ENCODE measurements around the gene DRD4.

DRD4 gene

DNA sequence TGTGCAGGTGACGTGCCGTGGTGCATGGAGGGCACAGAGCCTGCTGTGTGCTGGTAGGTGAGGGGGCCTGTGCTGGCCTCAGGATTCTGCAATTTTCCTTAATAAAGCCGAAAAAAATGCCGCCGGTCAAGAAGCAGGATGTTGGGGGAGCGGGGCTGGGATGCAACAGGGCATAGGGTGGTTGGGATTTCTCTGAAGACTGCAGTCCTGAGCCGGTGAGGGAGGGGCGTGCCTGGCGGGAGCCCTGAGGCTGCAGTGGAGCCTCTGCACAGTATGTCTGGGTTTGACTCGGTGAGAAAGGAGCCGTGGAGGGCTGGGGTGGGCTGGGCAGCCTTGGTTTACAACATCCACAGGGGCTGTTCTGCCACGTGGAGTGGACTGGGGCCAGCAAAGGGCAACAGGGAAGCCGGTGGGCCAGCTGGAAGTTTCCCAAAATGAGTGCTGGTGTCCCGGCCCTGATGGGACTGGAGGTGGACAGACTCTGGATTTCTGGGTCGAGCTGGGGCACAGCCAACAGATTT, 13.7 kb upstream of the DRD4 start:
- no peak for DNase-seq

DNA sequence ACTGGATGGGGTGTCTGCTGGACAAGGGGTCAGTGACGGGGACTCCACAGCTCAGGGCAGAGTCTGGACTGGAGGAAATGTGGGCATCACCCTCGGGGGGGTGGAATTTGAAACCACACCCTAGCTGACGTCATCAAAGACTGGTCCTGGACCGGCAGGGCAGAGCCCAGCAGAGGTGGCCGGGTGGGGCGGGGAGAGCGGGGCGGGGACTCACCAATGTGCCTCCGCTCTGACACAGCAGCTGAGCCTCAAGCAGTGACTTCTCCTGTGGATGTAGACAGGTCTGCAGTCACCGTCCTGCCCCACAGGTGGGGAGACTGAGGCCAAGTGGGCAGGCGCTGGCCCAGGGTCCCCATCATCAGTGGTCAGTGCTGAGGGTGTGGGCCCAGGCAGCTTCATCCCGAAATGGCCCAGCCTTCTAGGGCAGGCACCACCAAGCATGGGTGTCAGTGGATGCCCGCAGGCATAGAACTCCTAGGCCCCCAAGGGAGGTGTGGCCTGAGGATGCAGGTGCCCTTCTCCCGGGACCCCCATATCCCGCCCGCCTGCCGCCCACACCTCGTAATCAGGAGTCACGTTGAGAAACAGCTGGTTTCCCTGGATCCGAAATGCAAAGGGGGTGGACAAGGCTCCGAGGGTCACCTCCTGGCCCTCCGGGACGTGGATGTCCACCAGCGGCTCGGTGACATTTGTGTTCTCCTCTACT, 12.9 kb upstream of the DRD4 start:
- no peak for DNase-seq

- no peak for DNase-seq
Measured at GRCh38 chr11:624705-625635, 12.1 kb upstream of the DRD4 start, which contains the start of gene CDHR5. CDHR5 (minus strand) TSS chr11:624955; CDS start chr11:624902, 53 bp downstream.

DNA sequence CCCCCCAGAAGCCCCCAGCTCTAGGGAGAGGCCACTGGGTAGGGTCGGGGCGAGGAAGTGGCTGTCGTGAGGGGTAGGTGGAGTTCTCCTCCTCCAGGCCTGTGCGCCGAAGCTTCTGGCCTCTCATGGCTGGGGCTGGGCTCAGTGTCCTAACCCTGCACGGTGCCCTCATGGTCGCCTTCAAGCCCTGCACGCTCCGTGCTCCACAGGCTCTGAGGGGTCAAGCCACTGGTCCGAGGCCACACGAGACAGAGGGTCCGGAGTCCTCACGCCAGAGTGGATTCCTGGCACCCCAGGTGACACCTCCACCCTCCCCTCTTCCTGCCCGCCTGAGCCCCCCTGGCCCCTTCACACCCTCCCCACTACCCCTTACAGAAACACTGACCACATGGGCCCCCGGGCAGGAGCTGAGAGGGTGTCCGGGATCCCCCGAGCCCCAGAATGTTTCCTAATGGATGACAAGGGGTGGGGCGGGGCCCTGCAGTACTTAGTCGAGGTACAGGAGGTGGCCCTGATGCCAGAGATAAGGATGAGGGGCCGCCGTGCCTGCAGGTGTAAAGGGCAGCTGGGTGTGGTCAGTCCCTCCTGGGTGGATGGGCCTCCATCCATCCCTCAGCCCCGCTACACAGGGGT, 11.3 kb upstream of the DRD4 start:
- no peak for DNase-seq

DNA sequence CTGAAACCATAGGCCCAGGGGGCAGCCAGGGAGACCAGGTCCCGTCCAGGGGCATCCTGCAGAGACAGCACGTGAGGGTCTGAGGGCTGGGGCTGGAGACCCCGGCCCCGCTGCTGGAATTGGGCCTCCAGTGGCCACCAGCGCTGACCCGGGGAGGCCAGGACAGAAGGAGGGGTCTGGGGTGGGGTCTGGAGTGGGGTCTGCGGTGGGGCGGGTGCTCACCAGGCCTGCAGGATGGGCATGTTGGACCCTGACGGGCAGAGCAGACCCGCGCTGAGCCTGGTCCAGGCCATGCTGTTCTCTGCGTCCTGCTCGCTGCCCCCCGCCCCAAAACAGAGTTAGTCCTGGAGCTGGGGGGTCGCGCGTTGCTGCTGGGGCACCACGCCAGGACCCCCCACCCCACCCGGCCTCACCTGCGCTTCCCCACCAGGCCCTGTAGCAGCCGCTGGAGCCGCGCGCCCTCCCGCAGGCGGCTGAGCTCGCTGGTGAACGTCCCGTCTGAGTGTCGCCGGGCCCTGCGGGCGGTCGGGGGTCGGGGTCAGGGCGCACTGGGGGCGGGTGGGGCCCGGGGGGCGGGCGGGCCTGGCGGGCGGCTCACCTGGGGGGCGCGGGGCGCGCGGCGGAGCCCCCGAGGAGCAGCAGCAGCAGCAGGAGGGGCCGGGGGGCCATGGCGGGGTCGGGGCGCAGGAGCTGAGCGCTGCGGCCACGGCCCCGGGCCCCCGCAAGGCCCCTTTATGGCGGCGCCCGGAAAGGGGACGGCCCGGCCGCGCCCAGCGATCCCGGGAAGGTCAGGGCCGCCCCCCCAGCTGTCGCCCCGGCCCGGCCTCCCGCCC, 10.4 kb upstream of the DRD4 start, which contains the start of gene SCT:
TSS of gene SCT (minus strand) at position 707 of the 833 bp plus-strand sequence. CDS start at position 669, 38 bp downstream.
- no peak for DNase-seq

GRCh38 chr11:627308-627576, 9.8 kb upstream of the DRD4 start:
- no peak for DNase-seq

DNA sequence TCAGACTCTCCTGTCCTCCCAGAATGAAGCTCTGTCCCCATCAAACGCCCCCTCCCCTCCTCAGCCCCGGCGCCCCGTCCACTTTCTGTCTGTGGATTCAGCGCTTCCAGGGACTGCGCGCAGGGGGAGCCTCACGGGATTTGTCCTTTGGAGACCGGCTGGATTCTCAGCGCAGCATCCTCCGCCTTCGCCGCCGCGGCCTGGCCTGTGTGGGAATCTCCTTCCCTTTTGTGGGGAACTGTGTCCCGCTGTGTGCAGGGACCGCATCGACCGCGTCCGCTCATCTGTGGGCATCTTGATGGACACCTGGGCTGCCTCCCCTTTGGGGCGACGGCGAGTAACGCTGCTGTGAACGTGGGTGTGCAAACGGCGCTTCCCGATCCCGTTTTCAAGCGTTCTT, 9.0 kb upstream of the DRD4 start:
- DNase-seq: no peak

DNA sequence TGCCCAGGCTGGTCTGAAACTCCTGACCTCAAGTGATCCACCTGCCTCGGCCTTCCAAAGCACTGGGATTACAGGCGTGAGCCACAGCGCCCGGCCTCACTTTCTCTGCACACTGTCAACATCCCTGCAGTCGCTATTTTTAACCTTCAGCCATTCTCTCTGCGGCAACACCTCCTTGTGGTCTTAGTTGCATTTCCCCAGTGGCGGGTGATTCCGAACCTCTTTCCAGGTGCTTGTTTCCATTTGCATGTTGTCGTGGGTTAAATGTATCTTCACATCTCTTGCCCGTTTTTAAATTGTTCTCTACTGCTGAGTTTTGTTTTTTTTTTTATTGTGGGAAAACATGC, 7.9 kb upstream of the DRD4 start:
- no peak for DNase-seq

GRCh38 chr11:630871-631270, 6.2 kb upstream of the DRD4 start:
- DNase-seq: no peak

DNA sequence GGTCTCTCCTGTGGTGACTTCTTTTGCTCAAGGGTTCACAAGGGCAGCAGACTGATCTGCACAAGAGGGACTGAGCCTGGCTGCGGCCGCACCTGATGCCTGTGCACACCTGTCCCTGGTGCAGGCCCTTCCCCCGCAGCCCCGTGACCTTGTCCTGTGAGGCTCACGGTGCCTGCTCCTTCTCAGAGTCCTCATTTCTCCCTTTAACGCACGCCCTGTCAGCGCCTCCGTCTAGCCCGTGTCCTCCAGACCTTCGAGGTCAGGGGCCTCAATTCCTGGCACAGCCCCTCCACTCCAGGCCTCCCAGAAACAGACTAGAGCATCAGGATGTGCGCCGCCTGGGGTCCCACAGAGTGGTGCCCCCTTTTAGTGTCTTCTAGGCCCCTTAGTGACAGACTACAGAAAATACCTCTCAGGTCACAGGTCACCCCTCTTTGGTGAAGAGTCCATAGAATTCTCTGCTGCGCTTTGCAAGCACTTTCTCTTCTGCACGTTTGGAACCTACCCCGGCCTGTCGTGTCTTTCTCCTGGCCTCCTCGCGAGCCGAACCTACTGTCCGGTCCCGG, 1.0 kb upstream of the DRD4 start:
- DNase-seq: no peak

DNA sequence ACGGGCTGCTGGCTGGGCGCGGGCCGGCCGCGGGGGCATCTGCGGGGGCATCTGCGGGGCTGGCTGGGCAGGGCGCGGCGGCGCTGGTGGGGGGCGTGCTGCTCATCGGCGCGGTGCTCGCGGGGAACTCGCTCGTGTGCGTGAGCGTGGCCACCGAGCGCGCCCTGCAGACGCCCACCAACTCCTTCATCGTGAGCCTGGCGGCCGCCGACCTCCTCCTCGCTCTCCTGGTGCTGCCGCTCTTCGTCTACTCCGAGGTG, 194 bp downstream of the DRD4 start:
- DNase-seq: no peak

- DNase-seq: no peak
Measured at GRCh38 chr11:637593-638521, 788 bp downstream of the DRD4 start.

- no peak for DNase-seq
Measured at GRCh38 chr11:638631-639331, 1.7 kb downstream of the DRD4 start.

GRCh38 chr11:639332-639955, 2.4 kb downstream of the DRD4 start:
- DNase-seq: no peak

GRCh38 chr11:640021-640706, 3.1 kb downstream of the DRD4 start:
- DNase-seq: no peak

GRCh38 chr11:641806-642370, 4.8 kb downstream of the DRD4 start:
- no peak for DNase-seq

DNA sequence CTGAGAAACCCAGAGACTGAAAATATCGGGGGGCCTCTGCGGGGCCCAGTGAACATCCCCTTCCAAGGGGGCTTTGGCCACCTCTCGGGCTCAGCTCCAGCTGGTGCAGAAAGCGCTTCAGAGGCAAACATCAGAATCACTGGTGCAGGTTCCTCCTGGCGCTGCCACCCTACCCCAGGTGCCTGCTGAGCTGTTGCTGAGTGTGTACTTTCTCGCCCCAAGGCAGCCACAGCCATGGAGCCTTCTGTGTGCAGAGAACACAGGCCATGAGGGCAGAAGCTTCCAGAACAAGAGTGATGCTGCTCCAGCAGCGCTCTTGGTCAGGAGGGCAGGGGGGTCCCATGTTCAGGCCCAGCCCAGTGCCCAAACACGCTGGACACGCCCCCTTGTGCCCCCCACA, 6.3 kb downstream of the DRD4 start:
- no peak for DNase-seq

DNA sequence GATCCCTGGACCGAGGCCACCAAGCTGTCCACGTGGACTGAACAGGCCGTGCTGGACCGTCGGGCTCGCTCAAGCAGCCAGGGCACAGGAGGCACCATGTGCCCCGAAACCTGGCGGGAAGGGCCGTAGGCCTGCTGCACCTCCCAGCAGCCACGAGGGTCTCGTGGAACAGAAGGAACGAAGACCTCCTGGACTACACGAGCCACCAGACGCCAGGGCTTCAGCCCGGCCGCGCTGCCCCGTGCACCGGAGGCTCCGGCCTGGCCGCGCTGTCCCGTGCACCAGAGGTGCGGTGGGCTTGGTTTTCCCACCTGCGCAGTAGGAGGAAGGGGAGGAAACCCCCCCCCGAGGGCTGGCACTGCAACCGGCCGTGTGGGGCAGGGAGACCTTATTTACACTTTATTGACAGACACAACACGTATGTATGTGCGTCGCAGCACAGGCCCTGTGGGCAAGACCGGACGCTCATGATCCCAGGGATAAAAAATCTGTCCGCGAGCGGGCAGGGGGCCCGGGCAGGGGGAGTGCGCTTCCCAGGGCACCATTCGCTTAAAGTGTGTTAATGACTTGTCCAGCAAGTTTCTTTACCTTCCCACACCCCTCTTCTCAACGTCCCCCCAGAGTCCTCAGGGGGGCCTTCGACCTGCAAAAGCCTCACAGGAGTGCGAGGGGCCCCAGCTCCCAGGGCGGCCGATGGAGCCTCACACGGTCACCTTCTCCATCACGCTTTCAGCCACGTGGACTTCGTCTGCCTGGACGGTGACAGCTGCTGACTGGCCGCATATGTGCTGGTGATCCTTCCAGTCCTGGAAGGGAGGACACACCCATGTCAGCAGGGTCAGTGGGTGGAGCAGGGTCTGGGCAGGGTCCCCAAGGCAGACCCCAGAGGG, 7.0 kb downstream of the DRD4 start:
- no peak for DNase-seq
